ENCODE results near the gene HEG1.

HEG1 gene

GRCh38 chr3:125014570-125015179 is 41.1 kb downstream of the HEG1 start:
- no peak for DNase-seq (ENCODE audit: low read depth in 2 of 2)

DNA sequence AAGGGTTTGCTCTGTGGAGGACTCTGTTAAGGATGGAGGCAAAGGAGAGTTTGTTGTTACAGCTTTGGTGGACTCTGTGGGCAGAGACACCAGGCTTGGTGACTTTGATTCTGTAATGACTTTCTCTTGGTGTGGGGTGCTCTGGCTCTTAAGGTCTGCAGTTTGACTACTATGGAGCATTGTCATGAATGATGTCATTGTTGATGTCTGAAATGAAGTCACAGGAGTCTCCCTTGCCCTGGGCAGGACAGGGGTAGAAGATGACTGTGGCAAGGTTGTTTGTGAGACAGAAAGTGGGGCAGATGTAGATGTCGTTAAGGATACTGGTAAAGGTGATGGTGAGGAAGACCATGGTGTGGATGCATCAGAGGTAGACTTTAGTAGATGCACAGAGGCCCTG is 42.7 kb downstream of the HEG1 start:
- DNase-seq (ENCODE audit: low read depth in 2 of 2), result no peak

- no peak for DNase-seq (ENCODE audit: low read depth in 2 of 2)
Observed at GRCh38 chr3:125011941-125012340, 43.9 kb downstream of the HEG1 start.

DNA sequence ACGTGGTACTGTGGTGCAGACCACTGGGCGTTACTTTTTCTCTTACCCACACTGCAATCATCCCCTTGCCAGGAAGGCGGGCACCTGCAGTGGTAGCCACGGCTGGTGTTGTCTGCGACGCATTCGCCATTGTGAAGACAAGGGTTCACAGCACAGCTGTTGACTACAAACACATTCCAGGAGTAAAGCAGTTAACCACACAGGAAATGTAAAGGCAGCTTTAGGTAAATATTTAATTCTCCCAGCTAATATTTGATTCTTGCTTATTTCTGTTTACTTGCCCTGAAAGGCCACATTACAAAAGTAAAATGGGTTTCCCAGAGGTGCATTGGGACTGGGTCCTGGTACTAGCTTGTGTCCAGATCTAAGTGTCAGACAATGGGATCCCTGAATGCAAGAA is 45.4 kb downstream of the HEG1 start:
- DNase-seq (ENCODE audit: low read depth in 2 of 2), result no peak

DNA sequence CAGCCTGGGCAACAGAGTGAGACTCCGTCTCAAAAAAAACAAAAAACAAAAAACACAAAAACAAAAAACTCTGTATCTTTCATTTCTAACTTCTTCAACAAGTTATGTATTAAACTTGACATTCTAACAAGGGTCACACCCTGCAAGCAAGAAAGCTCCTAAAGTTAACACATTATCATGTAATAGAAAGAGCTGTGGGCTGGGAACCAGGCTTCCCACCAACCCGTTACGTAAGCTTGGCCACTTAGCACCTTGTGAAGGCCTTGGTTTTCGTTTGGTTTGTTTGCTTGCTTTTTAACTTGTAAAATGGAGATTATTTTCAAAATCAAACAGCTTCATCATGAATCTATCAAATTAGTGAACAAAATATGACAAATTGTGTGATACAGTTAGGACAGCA is 47.0 kb downstream of the HEG1 start:
- no peak for DNase-seq (ENCODE audit: low read depth in 2 of 2)

DNA sequence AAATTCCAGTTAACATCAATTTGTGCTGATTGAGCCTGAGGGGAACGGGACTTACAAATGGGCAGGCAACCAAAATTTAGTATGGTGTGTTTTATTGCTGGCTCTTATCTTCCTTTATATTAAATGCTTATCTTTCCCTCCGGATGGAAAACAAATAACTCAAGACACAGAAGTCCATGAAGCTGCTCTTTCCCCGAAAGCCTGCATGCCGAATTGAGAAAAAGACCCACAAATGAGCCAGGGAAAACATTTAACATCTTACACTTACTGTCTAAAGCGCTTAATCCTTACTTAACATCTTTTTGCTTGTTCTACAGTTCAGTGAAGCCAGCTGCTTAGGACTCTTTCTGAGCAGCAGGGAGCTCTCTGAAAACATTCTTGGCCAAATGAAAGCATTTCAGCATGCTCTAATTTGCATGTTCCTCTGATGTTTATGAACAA is 49.5 kb downstream of the HEG1 start:
- DNase-seq (ENCODE audit: low read depth in 2 of 2), result no peak

DNA sequence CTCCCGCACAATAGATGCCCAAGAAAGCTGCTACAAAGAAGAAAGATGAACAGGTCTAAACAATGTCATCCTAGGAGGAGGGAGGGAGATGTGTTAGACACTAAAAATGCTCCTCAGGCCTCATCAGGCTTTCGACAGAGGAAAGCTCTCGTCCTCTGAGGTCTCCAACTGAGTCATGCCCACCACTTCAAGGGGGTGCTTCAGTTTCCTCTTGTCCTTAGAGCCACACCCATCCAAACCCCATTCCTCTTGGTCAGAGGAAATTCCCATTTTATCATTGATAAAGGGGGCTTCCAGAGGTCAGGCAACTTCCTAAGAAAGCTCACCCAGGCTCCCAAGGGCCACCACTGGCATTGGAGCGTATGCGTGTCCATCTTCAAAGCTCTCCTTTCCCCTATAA is 50.1 kb downstream of the HEG1 start:
- DNase-seq (ENCODE audit: low read depth in 2 of 2), result no peak

GRCh38 chr3:125005222-125005621 is 50.6 kb downstream of the HEG1 start:
- no peak for DNase-seq (ENCODE audit: low read depth in 2 of 2)

DNA sequence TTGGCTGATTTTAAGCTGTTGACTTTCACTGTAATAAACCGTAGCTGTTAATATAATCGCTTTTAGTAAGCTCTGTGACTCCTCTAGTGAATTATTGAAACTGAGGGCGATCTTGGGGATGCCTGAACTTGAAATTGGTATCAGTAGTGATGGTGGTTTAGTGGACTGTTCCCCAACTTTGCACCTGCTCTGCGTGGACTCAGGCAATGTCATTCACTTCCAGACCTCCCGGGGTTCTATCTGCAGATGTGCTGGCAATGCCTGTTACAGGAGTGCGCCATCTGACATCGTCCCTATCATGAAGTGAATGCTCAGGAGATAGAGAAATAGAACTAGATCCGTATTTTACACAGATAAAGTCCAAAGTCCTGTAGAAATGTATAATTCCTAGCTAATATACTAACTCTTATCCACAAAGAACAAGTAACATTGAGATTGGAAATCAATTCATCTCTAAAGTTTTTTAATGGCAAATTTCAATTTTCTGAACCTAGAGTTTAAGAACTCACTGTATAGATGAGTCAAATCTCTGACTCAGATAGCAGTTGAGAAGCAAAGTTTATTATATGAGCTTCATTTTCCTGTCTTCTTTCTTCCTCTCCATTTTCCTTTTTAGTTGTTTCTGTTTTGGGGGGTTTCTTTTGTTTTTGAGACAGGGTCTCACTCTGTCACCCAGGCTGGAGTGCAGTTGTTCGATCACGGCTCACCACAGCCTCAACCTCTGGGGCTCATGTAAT is 51.8 kb downstream of the HEG1 start:
- DNase-seq (ENCODE audit: low read depth in 2 of 2), result no peak

GRCh38 chr3:125003369-125003853 is 52.4 kb downstream of the HEG1 start:
- DNase-seq (ENCODE audit: low read depth in 2 of 2), result no peak

GRCh38 chr3:125002414-125003368 is 53.1 kb downstream of the HEG1 start:
- DNase-seq (ENCODE audit: low read depth in 2 of 2), result no peak

DNA sequence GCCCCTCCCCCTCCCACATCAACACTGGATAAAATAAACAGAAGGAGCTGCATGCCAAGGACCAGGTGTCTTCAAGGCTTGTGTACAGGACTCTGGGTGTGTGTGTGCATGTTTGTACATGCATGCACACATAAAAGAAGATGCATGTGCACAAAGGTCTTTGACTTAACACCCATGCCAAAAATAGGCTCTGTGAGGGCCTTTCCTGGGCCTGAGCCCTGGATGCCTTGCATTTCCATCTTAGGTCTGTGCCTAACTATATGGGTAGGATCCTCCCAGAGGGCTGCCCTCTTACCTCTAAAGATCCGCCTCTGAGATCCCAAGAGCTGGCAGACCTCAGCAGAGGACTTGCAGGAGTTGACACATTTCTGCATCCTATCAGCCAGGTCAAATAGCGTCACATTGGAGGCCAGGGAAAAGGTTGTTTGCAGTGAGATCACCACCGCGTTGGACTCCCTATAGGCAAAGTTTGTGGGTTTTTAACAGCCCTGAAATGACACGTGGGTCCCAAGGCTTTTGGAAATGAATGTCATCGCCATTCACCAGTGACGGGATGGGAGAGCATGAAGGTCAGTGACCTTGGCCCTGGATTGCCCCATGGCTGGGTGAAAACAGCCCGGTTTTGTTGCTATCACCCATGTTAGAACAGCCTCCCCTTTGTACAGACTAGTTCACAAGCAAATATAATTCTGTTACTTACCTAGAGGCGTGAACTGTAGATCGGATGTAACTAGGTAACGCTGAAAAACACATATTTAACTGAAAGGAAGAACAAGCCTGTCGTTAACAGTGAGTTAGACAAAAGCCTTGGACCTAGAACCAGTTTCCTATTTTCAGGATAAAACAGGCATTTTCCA is 54.0 kb downstream of the HEG1 start:
- DNase-seq (ENCODE audit: low read depth in 2 of 2), result no peak

GRCh38 chr3:125000661-125001060 is 55.1 kb downstream of the HEG1 start:
- DNase-seq (ENCODE audit: low read depth in 2 of 2), result no peak

DNA sequence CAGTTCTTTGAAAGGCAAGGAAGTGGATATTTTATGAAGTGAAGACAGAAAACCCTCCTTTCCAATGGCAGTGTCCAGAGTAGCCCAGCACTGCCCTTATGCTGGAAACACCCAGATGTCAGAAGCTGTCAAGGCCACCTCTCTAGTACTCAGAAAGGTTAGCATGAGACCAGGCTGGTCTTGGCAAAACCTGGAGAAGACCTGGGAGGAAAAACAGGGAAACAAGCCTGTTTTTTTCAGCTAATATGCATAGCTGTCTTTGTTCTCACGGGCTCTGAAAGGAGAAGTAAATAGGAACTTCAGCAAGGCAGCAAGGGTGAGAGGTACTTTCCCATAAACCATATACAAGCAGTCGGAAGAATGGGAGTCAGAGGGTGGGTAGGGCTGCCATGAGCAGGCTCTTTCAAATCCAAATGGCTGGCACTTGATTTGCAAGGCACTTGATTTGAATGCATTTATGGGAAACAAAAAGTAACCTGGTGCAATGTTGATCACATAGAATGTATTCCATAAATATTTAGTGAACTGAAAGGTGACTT is 55.8 kb downstream of the HEG1 start:
- DNase-seq (ENCODE audit: low read depth in 2 of 2), result no peak

- no peak for DNase-seq (ENCODE audit: low read depth in 2 of 2)
Observed at GRCh38 chr3:124999317-124999716, 56.5 kb downstream of the HEG1 start.

DNA sequence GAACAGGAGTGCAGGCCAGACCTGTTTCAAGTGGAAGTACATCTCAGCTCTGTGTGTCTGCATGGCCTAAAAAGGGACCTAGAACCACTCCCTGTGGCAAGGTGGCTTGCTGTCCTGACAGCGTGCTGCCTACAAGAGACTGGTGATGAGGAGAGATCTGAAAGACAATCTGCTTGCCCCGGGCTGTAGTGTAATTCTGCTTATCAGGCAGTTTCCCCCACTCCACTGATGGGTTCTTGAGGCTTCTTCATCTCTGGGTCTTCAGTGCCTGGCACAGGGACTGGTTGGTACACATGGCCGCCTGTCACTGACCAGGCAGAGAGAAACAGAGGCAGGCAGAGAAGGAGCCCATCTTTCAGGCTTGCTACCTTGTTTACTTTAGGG is 57.6 kb downstream of the HEG1 start:
- no peak for DNase-seq (ENCODE audit: low read depth in 2 of 2)

DNA sequence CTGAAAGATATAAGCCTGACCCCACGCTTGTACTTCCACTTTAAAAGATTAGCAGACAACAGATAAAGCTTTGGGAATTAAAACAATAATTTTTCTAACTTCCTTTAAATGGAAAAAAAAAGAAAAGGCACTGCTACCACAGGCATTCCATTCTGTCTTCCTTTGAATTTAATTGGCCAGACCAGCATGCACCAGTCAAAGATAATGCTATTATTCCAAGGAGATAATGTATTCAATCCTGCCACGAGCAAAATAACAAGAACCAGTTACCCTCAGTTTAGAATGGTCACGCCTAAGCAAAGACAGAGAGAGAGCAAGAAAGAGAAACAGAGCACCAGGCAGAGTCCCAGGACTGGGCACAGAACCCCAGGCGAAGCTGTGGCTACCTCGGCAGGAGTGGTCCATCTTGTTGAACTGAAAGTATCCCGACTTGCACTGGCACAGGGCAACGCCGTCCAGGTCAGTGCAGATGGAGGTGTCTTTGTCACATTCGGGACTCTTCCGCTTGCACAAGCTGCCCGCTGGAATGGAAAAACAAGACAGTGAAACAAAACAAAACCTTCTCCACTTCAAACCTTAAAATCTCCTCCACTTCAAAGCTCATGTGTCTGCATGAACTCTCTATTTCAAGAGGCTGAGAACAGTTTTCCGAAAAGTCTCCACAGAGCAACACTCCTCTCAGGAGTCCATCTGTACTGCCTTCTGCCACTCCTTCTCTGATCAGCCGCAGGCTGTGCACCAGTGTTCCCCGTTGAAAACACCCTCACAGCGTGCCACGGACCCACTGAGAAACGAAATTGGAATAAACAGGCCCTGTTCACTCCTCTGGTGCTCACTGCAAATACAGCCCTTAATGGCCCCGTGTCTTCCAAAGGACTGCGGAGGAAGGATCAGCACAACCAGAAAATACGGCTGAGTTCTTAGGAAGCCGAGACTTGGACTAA is 58.2 kb downstream of the HEG1 start:
- no peak for DNase-seq (ENCODE audit: low read depth in 2 of 2)

- peak in 1 of 2 donors; percentile 19 for DNase-seq (ENCODE audit: low read depth in 2 of 2)
Observed at GRCh38 chr3:124995460-124995994, 60.3 kb downstream of the HEG1 start.

GRCh38 chr3:124993466-124993865 is 62.3 kb downstream of the HEG1 start:
- no peak for DNase-seq (ENCODE audit: low read depth in 2 of 2)

DNA sequence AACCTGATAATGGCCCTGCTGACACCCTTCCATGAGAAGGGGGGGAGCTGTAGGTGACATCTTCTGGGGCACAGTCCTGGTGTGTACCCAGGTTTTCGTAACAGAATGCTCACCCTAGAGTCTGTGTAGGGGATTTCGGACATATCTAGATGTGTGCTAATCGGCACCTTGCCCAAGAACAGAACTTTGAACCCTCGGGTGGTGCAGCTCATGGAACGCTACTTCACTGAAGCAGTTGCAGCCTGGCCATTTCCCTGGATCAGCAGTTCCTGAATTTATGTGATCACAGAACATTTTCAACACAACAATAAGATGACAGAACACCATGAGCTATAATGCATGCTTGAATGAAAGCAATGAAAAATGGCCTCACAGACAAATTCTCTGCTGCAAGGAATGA is 63.8 kb downstream of the HEG1 start:
- DNase-seq (ENCODE audit: low read depth in 2 of 2), result no peak
